SH-SY5Y (cell line): Measurements from ENCODE around the gene AGMO.

Source experiments
- GATA2 ChIP-seq: IDR thresholded peaks from 2 replicates; pipeline ENCODE4 v1.6.1; 2011; ENCODE audit warnings: mild to moderate bottlenecking, low read depth, low read length
- GATA3 ChIP-seq: IDR thresholded peaks from 2 replicates; pipeline ENCODE4 v1.6.1; 2011; ENCODE audit warnings: low read depth, mild to moderate bottlenecking, low read length, moderate library complexity

GRCh38 chr7:15439853-15440252 is 122.0 kb downstream of the AGMO start:
- no peak for TF ChIP-seq GATA3
- no peak for TF ChIP-seq GATA2
